HG03108 (cell line): ENCODE results near the gene MPZL1.

ENCODE experiments used
- ATAC-seq: cut with Tn5 transposase; IDR thresholded peaks from one replicate; pipeline ENCODE4 v1.9.1; 2021; ENCODE audit warnings: moderate library complexity; ENCODE audit not compliant: unreplicated experiment

The MPZL1 gene

DNA sequence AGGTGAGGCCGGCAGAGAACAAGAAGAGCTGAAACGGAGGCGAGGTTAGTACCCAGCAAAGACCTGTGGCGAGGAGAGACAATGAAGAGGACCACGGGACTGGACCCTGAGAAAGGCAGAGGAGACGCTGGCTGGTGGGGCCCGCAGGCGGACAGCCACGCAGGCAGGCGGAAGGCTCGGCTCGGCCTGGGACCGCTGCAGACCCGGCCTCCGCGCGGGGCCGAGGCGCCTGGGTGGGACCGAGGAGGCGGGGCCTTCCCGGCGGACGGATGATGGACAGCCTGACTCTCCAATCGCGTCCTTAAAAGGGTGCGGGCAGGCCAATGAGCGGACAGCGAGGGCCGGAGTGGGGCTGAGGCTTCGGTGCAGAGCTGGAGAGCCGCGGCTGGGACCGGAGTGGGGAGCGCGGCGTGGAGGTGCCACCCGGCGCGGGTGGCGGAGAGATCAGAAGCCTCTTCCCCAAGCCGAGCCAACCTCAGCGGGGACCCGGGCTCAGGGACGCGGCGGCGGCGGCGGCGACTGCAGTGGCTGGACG, at the start of gene MPZL1:
Gene MPZL1 (plus strand): TSS at position 366 of the 535 bp plus-strand sequence. CDS start 170 bp downstream, outside the sequence.
- peak; percentile 85 for ATAC-seq

- no peak for ATAC-seq
Measured at GRCh38 chr1:167672831-167673230, 49.0 kb upstream of the MPZL1 start.

- ATAC-seq = no peak
Measured at GRCh38 chr1:167673265-167673664, 48.5 kb upstream of the MPZL1 start.

DNA sequence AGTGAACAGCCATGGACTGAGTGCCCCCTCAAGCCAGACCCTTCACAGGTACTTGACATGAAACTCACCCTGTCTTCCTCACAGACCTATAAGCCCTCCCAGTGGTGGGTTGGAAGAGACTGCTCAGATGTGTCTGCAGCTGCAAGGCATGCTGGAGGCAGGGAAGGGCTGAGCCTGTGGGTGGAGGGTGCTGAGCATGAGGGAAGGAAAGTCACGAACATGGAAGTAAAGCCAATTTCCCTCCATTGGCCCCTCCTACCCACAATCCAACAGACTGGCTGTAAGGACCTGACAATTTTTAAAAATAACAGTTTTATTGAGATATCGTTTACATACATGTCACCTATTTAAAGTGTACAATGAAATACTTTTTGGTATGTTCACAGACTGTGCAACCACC, 47.6 kb upstream of the MPZL1 start:
- ATAC-seq = no peak

GRCh38 chr1:167675440-167675839, 46.3 kb upstream of the MPZL1 start:
- no peak for ATAC-seq

DNA sequence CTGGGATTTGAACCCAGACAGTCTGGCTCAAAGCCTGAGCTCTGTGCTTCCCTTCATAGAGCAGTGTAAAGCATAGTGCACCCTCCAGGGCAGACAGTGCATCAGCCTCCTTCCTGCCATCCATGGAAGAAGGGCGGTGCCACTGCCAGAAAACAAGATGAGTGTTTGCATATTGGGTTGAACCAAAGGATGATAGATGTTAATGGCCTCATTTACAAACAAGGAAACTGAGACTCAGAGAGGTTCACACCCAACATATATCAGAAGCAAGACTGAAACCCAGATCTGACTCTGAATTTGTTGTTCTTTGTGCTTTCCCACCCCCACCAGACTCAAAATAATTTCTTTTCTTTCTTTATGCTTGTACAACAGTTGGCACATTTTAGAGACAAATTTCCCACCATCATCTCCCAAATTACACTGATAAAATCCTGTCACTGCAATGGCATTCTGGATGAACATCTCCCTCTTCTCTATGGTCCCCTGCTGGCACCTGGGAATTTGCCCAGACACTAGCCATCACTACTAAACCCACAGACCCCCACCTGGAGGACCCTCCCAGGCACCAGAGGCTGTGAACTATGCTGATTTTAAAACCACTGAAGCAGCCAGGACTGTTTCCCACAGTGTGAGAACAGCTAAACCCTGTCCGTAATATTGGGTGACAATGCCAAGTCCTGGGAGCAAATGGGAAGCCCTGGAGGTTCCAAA, 45.4 kb upstream of the MPZL1 start:
- ATAC-seq = peak; percentile 76

DNA sequence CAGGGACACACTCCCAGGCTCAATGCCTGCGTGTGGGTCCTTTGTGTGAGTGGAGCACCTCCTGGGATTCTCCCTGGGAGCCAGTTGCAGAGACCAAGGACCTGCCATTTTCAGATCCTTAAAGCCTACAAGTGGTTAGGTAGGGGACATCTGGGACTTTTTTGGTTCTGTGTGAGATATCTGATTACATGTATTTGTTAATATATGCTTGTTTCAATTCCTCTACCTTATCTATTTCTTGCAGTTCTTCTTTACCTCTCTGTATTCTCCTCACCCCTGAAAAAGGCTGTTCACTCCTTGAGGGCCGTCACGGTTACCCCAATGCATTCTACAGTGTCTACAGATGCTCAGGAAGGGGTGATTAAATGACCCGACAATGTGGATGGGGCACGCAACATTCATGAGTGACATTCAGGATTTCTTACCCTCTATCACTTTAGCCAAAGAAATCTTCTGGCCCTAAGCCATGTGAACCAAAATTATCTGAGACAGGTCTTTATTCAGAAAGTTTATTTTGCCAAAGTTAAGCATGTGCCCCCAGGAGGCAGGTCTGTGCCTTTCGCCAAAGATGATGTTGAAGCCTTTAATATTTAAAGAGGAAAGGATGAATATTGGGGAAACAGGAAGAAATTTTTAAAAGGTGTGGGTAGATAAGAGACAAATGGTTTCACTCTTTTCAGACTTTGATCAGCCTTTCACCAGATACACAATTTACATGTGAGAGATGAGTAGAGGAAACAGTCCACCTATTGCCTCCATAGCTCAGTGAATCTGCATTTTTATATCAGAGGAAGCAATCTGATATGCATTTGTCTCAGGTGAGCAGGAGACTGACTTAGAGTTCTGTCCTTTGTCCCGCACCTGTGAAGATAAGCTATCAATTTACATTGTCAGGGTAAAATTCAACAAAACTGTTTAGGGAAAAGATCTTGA, 44.6 kb upstream of the MPZL1 start:
- ATAC-seq = no peak

DNA sequence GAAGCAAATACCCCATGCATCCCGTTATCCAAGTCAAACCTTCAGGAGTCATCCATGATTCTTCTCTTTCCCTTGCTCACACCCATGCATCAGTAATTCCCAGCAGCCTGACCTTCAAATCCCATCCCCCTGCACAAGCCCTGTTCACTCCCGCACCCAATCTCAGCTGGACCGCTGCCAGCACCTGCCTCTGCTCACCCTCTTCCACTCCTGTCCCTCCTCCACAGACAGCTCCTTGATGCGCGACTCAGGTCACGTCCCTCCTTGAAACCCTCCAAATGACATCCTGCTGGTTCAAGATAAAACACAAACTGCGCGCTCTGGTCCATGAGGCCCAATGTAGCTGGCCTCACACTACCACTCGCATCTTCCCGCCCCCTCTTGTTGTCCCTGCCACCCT, 43.4 kb upstream of the MPZL1 start:
- no peak for ATAC-seq

GRCh38 chr1:167678838-167679237, 42.9 kb upstream of the MPZL1 start:
- no peak for ATAC-seq

- ATAC-seq = no peak
Measured at GRCh38 chr1:167679714-167680113, 42.1 kb upstream of the MPZL1 start.

DNA sequence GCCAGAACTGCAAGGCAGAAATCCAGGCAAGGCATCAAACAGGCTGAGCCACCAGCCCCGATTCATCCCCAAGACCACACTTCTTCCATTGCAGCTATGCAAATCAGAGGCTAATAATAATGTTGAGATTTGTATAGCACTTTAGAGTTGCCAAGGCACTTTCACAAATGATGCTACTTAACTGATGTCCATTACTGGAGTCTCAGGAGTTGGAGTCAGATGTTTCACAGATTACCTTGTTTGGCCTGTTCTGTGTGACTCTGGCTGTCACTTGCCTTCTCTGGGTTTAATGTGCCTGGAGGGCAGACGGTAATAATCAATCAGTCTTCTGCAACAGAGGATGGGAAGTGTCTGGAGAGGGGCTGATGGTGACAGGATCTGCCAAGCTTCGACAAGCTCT, 40.8 kb upstream of the MPZL1 start:
- ATAC-seq = no peak

DNA sequence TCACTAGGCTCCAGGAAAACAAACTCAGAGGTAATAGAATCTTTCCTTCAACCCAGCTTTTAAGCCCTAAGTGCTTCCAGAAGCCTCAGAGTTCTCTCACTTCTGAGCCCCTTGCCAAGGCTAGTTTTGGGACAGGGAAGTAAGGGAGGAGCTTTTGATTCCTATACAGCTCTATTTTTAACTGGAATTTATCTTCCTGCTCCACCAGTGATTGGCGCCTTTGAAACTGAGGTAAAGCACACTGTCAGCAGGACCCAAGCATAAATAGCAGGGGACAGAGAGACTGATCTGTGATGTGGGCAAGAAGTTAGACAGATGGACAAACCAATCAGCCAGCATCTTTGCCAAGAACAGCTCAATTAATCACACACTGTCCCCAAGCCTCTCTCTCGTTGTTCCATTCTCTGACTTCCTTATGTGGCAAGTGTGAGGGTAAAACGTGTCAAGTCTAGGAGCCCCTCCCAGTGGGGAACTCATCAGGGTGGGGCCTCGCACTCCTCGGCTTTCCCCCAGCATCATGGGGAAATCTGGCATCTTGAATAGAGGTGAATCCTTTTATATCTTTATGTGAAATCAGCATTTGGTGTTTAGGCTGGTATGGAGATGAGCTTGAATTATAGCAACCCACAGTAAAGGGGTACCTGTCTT, 40.2 kb upstream of the MPZL1 start:
- ATAC-seq = no peak

GRCh38 chr1:167683226-167683625, 38.6 kb upstream of the MPZL1 start:
- ATAC-seq = no peak

DNA sequence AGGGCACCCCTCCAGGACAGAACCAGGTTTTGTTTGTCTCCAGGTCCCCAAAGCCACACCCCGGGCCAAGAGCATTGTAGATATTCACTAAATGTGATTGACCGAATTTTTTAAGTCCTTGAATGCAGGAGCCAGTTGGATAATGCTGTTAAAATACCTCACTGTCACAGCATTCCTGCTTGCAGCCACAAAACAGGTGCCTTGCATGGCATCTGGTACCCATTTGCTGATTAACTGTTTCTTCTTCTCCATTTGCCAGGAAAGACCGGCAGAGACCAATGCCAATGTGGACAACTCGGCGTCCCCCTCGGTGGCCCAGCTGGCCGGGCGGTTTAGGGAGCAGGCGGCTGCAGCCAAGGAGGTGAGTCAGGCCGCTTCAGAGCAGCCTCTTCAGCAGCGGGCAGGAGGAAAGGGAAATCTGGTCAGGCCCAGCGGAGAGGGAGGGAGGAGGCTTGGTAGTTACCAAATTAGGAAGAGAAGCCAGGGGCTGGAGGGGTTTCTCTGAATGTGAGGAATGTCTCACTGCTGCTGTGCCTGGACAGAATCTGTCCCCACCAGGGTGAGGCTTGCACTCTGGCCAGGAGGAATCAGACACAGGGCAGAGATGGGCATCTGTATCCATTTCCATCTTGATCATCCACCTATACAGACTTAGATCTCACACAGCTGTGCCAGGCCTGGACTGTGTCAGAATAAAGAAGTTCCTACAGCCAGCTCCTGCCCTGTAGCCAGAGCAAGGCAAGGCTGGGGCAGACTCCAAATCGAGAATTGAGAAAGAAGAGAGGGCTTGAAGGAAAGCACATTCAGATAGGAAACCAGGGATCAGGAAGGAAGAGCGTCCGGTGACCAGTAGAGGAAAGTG, 37.9 kb upstream of the MPZL1 start:
- no peak for ATAC-seq

DNA sequence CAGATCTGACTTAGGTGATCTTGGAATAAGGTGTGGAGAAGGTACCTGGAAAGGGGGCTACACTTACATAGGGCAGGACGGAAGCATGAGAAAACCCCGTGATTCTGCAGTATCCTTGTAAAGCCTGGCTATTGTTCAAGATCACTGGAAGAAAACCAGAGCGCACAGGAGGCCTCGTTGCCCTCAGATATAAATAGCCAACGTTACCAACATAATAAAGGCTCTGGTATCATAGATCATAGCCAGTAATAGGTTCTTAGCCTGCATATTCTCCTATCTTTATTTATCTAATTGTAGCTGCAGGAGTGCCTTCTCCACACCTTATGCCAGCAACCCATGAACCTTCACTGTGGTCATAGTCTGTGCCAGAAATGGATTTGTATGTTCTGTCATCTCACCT, 35.9 kb upstream of the MPZL1 start:
- no peak for ATAC-seq

DNA sequence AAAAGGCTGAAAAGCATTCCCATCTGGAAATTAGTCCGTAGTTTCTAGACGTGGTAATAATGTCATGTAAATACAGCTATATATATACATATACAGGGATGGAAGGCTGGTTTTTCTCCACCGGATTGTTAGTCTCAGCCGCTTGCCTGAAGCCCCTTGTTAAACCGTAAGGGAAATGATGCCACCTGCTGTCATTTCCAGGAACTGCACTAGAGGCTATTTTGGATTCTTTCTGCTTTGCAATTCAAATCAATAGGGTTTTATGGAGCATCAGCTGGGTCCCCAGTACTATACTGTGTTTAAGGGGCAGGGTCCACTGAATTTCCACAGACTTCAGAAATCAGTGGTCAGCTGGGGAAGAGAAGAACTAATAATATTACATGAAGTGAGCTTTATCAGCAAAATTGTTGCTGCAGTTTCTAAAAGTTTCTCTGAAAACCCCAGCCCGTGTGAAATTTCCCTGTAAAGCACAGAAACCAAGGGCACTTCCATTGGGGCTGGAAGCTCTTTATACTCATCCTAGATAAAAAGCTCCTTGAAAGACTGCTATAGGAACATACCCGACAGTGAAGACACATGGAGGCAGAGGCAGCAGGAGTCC, 33.8 kb upstream of the MPZL1 start:
- ATAC-seq = no peak

DNA sequence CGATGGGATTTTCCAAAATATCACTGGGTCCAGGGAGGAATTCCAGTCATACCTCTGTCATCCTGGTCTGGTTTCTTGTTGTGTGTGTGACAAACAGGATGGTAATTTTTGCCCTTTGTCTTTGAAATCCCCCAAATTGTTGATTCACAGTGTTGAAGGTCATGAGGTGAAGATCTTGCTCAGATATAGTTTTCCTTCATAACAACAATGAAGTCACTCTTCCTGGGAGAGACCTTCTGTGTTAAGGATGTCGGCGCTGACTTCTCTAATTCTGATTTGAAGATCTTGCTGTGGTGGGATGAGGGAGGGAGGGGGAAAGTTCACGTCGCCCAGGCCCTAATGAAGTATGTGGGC, 32.2 kb upstream of the MPZL1 start:
- ATAC-seq = no peak

- ATAC-seq = no peak
Measured at GRCh38 chr1:167690053-167690452, 31.7 kb upstream of the MPZL1 start.

DNA sequence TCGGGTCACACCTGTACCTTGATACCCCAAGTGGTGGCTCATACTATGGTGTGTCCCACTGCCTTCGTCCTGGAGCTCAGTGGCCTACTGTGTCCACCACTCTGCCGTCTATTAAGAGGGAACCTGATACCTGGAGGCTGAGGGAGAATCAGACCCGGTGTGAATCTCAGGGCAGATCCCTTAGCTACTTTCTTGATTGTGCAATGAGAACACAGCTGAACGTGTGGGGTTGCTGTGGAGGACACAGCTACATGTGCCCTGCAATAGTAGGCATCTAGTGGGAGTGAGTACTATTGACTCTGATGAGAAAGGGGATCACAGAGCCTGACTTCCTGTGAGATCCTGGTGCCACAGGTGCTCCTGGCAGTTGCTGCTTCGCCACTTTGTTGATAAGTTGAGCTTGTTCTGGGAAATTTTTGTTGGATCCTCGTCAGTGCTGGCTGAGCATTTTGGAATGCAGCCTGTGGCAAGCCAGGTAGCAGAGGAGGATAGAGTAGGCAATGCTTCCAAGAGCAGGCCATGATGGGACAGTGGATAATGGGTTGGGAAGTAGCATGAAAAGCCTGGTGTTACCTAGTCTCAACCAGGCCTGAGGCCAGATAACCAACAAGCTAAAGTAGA, 28.2 kb upstream of the MPZL1 start:
- no peak for ATAC-seq

- no peak for ATAC-seq
Measured at GRCh38 chr1:167694691-167695090, 27.1 kb upstream of the MPZL1 start.
